DOHH2 (cell line): Measurements from ENCODE around the gene MARK4.

ENCODE experiments used
- CTCF ChIP-seq: fragments of 200-600 bp; sonication (generic); IDR thresholded peaks from one replicate; pipeline ENCODE4 v1.5.1; 2014; ENCODE audit warnings: antibody characterized with exemption, mild to moderate bottlenecking, low read depth, low read length; ENCODE audit not compliant: poor library complexity, severe bottlenecking
- EZH2phosphoT487 ChIP-seq: fragments of 200-600 bp; sonication (generic); IDR thresholded peaks from 2 replicates; pipeline ENCODE4 v1.6.1; 2017; ENCODE audit warnings: borderline replicate concordance, mild to moderate bottlenecking, antibody characterized with exemption, low read length, moderate library complexity, mixed read lengths

GRCh38 chr19:45273521-45273855 is 22.4 kb downstream of the MARK4 start:
- TF ChIP-seq CTCF (no peak), EZH2phosphoT487 (no peak)
